HEK293 (cell line): ENCODE results near the gene C1QTNF12.

Experiments used
- CTCF ChIA-PET: fragments of 350-600 bp; formaldehyde crosslinking; extraction: SDS; loops from one replicate; lab custom pipeline; 2021; ENCODE audit warnings: antibody characterized with exemption; lab: Yijun Ruan, JAX
- POLR2A ChIA-PET: fragments of 300-600 bp; formaldehyde crosslinking; extraction: SDS; loops from one replicate; lab custom pipeline; 2020; ENCODE audit warnings: antibody characterized with exemption, inconsistent platforms; lab: Yijun Ruan, JAX
- H3K27ac ChIP-seq: fragments of 200-500 bp; sonication (Bioruptor generic); 2 replicates; pipeline ENCODE4 v1.5.1; 2014; ENCODE audit warnings: low read depth, low read length, control low read depth, inconsistent platforms; ENCODE audit errors: extremely low read depth
- H3K36me3 ChIP-seq, 2 experiments: fragments of 200-500 bp in 1 of 2; sonication (Bioruptor generic) in 1 of 2; 1 replicate in 1 of 2; 2 replicates in 1 of 2; pipeline ENCODE4 v1.5.1; 2014 to 2017; ENCODE audit warnings: inconsistent platforms in 2 of 2, low read length in 2 of 2; ENCODE audit not compliant: control insufficient read depth in 2 of 2, insufficient read depth in 1 of 2
- H3K4me1 ChIP-seq: fragments of 200-500 bp; sonication (Bioruptor generic); 2 replicates; pipeline ENCODE4 v1.5.1; 2014; ENCODE audit warnings: mild to moderate bottlenecking, low read length, inconsistent platforms; ENCODE audit not compliant: control insufficient read depth, insufficient read depth
- H3K4me3 ChIP-seq: 2 replicates; pipeline ENCODE4 v1.5.1; 2011; ENCODE audit warnings: low read depth, mild to moderate bottlenecking, control low read depth, low read length, moderate library complexity
- H3K9me3 ChIP-seq: fragments of 200-500 bp; sonication (Bioruptor generic); 2 replicates; pipeline ENCODE4 v1.5.1; 2014; ENCODE audit warnings: low read depth, low read length, inconsistent platforms; ENCODE audit not compliant: control insufficient read depth, insufficient read depth
- EGR2 ChIP-seq: fragments of 450-650 bp; formaldehyde crosslinking; IDR thresholded peaks from 2 replicates; pipeline ENCODE4 v1.5.1; 2016; ENCODE audit warnings: low read depth, missing biosample characterization, missing genetic modification characterization
- GFI1B ChIP-seq: fragments of 450-650 bp; formaldehyde crosslinking; IDR thresholded peaks from 2 replicates; pipeline ENCODE4 v1.5.1; 2016; ENCODE audit warnings: missing biosample characterization, missing genetic modification characterization
- GLIS2 ChIP-seq: fragments of 450-650 bp; formaldehyde crosslinking; IDR thresholded peaks from 2 replicates; pipeline ENCODE4 v1.5.1; 2016; ENCODE audit warnings: missing biosample characterization, missing genetic modification characterization
- KLF1 ChIP-seq: fragments of 450-650 bp; formaldehyde crosslinking; IDR thresholded peaks from 2 replicates; pipeline ENCODE4 v1.5.1; 2016; ENCODE audit warnings: missing biosample characterization, missing genetic modification characterization
- KLF10 ChIP-seq: fragments of 450-650 bp; IDR thresholded peaks from 2 replicates; pipeline ENCODE4 v1.5.1; 2018; ENCODE audit warnings: missing biosample characterization, mild to moderate bottlenecking, missing genetic modification characterization
- KLF16 ChIP-seq: fragments of 450-650 bp; formaldehyde crosslinking; IDR thresholded peaks from 2 replicates; pipeline ENCODE4 v1.5.1; 2017; ENCODE audit warnings: missing biosample characterization, missing genetic modification characterization
- KLF8 ChIP-seq: fragments of 450-650 bp; formaldehyde crosslinking; IDR thresholded peaks from 2 replicates; pipeline ENCODE4 v1.5.1; 2016; ENCODE audit warnings: missing biosample characterization, missing genetic modification characterization
- KLF9 ChIP-seq: fragments of 450-650 bp; formaldehyde crosslinking; IDR thresholded peaks from 2 replicates; pipeline ENCODE4 v1.5.1; 2016; ENCODE audit warnings: missing biosample characterization, missing genetic modification characterization, low read depth
- SCRT2 ChIP-seq: fragments of 450-650 bp; formaldehyde crosslinking; IDR thresholded peaks from 2 replicates; pipeline ENCODE4 v1.5.1; 2016; ENCODE audit warnings: missing biosample characterization, missing genetic modification characterization
- SP7 ChIP-seq: fragments of 450-650 bp; formaldehyde crosslinking; IDR thresholded peaks from 2 replicates; pipeline ENCODE4 v1.5.1; 2016; ENCODE audit warnings: missing biosample characterization, missing genetic modification characterization
- ZBTB17 ChIP-seq: fragments of 450-650 bp; formaldehyde crosslinking; IDR thresholded peaks from 2 replicates; pipeline ENCODE4 v1.5.1; 2016; ENCODE audit warnings: missing biosample characterization, missing genetic modification characterization
- ZEB2 ChIP-seq: fragments of 450-650 bp; formaldehyde crosslinking; IDR thresholded peaks from 2 replicates; pipeline ENCODE4 v1.5.1; 2016; ENCODE audit warnings: missing biosample characterization, missing genetic modification characterization
- ZFP3 ChIP-seq: fragments of 450-650 bp; formaldehyde crosslinking; IDR thresholded peaks from 2 replicates; pipeline ENCODE4 v1.5.1; 2016; ENCODE audit warnings: low read depth, missing biosample characterization, missing genetic modification characterization
- ZNF112 ChIP-seq: fragments of 450-650 bp; formaldehyde crosslinking; IDR thresholded peaks from 2 replicates; pipeline ENCODE4 v1.5.0; 2017; ENCODE audit warnings: missing biosample characterization, missing genetic modification characterization
- ZNF138 ChIP-seq: fragments of 450-650 bp; formaldehyde crosslinking; IDR thresholded peaks from 2 replicates; pipeline ENCODE4 v1.5.1; 2016; ENCODE audit warnings: missing biosample characterization, missing genetic modification characterization, borderline replicate concordance
- ZNF155 ChIP-seq: fragments of 450-650 bp; formaldehyde crosslinking; IDR thresholded peaks from 2 replicates; pipeline ENCODE4 v1.5.1; 2016; ENCODE audit warnings: missing biosample characterization, missing genetic modification characterization
- ZNF202 ChIP-seq: fragments of 450-650 bp; formaldehyde crosslinking; IDR thresholded peaks from 2 replicates; pipeline ENCODE4 v1.5.1; 2016; ENCODE audit warnings: missing biosample characterization, missing genetic modification characterization, borderline replicate concordance
- ZNF239 ChIP-seq: fragments of 450-650 bp; formaldehyde crosslinking; IDR thresholded peaks from 2 replicates; pipeline ENCODE4 v1.5.1; 2016; ENCODE audit warnings: missing biosample characterization, missing genetic modification characterization
- ZNF341 ChIP-seq: fragments of 450-650 bp; formaldehyde crosslinking; IDR thresholded peaks from 2 replicates; pipeline ENCODE4; 2016; ENCODE audit warnings: low read depth, missing biosample characterization, missing genetic modification characterization
- ZNF391 ChIP-seq: fragments of 450-650 bp; formaldehyde crosslinking; IDR thresholded peaks from 2 replicates; pipeline ENCODE4 v1.5.1; 2016; ENCODE audit warnings: low read depth, missing biosample characterization, missing genetic modification characterization, borderline replicate concordance
- ZNF521 ChIP-seq: fragments of 450-650 bp; formaldehyde crosslinking; IDR thresholded peaks from 2 replicates; pipeline ENCODE4 v1.5.1; 2017; ENCODE audit warnings: missing biosample characterization, mild to moderate bottlenecking, missing genetic modification characterization
- ZNF529 ChIP-seq: fragments of 450-650 bp; formaldehyde crosslinking; IDR thresholded peaks from 2 replicates; pipeline ENCODE4 v1.5.1; 2017; ENCODE audit warnings: missing genetic modification characterization, missing biosample characterization; ENCODE audit not compliant: insufficient replicate concordance
- ZNF561 ChIP-seq: fragments of 450-650 bp; IDR thresholded peaks from 2 replicates; pipeline ENCODE4 v1.5.1; 2018; ENCODE audit warnings: missing biosample characterization, missing genetic modification characterization, borderline replicate concordance
- ZNF621 ChIP-seq: fragments of 450-650 bp; formaldehyde crosslinking; IDR thresholded peaks from 2 replicates; pipeline ENCODE4 v1.5.1; 2017; ENCODE audit warnings: missing biosample characterization, missing genetic modification characterization
- ZNF624 ChIP-seq: fragments of 450-650 bp; formaldehyde crosslinking; IDR thresholded peaks from 2 replicates; pipeline ENCODE4 v1.5.1; 2017; ENCODE audit warnings: missing biosample characterization, missing genetic modification characterization
- ZNF701 ChIP-seq: fragments of 450-650 bp; formaldehyde crosslinking; IDR thresholded peaks from 2 replicates; pipeline ENCODE4 v1.5.1; 2016; ENCODE audit warnings: missing biosample characterization, missing genetic modification characterization

The C1QTNF12 gene

DNA sequence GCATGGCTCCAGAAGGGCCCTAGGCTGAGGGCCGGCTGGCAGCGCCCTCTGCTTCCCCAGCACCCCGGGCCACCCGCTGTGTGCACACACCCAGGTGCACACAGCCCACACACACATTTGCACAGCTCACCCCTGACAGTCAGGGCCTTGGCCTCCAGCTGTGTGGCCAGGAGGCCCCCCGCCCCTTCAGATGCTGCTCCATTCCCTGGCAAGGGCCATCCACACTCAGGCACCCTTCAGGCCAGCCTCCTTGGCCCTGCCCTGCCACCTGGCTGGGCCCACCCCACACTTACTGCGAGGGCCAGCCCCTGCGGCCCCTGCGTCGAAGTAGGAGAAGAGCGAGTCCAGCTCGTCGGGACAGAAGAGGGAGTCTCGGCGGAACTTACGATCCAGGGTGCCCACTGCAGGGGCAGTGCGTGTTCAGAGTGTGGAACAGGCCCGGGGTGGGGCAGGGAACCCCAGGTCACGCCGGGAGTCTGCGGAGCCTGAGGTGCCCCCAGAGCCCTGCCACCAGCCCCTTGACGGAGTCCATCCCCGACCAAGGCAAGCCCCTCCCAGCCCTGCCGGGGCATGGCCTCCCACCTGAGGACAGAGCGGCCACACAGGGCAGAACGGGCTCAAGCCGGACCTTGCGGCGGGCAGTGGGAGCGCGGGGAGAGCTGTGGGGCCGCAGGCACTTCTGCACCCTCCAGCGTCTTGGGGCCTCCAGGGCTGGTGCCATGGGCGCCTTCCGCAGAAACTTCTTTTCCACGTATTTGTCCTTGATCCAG lies 48.8 kb upstream of the C1QTNF12 start (continued):
- TF ChIP-seq ZNF138 (tag by site-specific recombination) (no peak), SCRT2 (tag by site-specific recombination) (no peak)

DNA sequence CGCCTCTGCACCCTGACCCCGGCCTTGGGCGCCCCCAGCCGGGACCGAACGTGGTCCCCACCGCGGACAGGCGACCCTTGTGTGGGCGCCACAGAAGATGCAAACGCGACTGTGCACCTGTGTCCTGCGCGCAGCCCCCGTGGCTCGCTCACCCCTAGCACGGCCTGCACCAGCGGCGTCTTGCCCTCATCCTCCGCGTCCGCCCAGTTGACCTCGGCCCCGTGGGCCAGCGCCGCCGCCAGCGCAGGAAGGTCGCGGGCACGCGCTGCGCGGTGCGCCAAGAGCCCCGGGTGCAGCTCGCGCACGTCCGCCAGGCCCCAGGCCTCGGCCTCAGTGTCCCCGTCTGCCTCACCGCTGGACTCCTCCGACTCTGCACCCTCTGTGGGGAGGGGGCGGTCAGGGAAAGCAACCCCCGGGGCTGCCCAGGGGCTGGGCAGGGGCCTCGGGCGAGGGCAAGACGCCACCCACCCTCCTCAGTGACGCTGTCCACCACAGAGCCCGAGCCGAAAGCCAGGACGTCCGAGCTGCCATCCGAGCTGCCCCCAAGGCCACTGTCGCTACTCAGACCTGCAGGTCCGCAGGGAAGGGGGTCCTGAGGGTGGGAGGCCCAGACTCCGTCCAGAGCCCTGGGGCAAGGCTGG lies 47.8 kb upstream of the C1QTNF12 start:
- Histone ChIP-seq H3K27ac (no peak overlapping the region), H3K9me3 (no peaks in the 10 kb centered on the region), H3K4me3 (no peak overlapping the region), H3K4me1 (no peaks in the 10 kb centered on the region), H3K36me3 (peaks cover 0 to 41% of the 10 kb centered on the region in 2 experiments; a peak in 1 of 3 replicates)
- ChIA-PET CTCF (interaction anchor here (1.0 kb wide), 1 partner anchor 305 kb away, joined by 3 read pairs; no protein-coding TSS in a partner anchor), POLR2A (no interaction called here)
- no peak for TF ChIP-seq ZNF521 (tag by site-specific recombination)
- no peak for TF ChIP-seq ZNF391 (tag by site-specific recombination)
- TF ChIP-seq ZNF239 (tag by site-specific recombination): no peak
- TF ChIP-seq ZNF624 (tag by site-specific recombination): no peak
- no peak for TF ChIP-seq GFI1B (tag by site-specific recombination)
- no peak for TF ChIP-seq SP7 (tag by site-specific recombination)
- no peak for TF ChIP-seq ZFP3 (tag by site-specific recombination)
- no peak for TF ChIP-seq ZNF155
- no peak for TF ChIP-seq GLIS2 (tag by site-specific recombination)
- no peak for TF ChIP-seq KLF9 (tag by site-specific recombination)
- no peak for TF ChIP-seq KLF1 (tag by site-specific recombination)
- TF ChIP-seq ZBTB17: no peak
- TF ChIP-seq ZNF341 (tag by site-specific recombination): no peak
- no peak for TF ChIP-seq ZNF529
- TF ChIP-seq ZNF112: no peak
- no peak for TF ChIP-seq KLF16 (tag by site-specific recombination)

DNA sequence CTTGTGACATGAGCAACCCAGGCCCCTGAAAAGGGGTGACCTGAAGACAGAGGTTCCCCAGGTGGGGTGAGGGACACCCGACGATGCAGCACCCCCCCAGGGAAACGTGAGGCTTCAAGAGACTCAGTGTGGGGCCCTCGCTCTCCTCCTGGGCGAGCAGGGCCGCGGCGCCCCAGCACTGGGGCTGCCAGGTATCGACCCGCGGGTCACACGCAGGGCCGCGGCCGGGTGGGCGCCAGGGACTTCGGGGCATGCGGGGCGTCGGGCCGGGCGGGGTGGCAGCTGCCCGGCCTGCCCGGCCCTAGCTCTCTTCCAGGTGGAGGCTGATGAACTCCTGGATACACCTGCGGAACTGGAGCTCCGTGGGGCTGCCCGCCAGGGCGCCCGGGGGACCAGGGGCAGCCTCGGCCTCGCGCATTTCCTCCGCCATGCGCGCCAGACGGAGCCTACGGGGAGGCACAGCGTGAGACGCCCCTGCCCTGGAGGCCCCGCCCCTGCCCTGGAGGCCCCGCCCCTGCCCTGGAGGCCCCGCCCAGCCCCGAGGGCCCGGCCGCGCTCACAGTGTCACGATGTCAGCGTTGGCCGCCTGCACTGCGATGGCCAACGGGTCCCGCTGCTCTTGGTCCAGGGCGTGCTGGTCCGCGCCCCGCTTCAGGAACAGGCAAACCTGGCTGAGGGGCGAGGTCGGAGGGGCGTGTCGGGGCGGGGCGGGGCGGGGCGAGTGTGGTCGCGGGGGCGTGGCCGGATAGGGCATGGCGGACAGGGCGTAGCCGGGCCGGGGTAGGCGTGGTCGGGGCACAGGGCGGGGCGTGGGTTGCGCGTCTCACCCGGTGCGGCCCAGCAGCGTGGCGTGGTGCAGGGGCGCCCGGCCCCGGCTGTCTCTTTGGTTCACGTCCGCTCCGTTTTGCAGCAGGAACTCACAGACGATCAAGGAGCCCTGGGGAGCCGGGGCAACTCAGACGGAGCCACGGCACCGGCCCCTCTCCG lies 47.0 kb upstream of the C1QTNF12 start:
- Histone ChIP-seq H3K4me3 (no peak overlapping the region), H3K27ac (no peak overlapping the region), H3K9me3 (no peaks in the 10 kb centered on the region), H3K4me1 (no peaks in the 10 kb centered on the region)
- ChIA-PET CTCF (interaction anchor here (4.3 kb wide), 1 partner anchor 174 kb away, joined by 76 read pairs; no protein-coding TSS in a partner anchor), POLR2A (no interaction called here)
- TF ChIP-seq ZEB2 (tag by site-specific recombination) (no peak), SCRT2 (tag by site-specific recombination) (no peak), EGR2 (no peak), KLF10 (tag by site-specific recombination) (peak; percentile 88), ZNF529 (no peak), ZNF138 (tag by site-specific recombination) (no peak), ZNF701 (no peak), GLIS2 (tag by site-specific recombination) (peak; percentile 28; the same call in 1 of the 2 replicates), ZNF561 (tag by site-specific recombination) (no peak), KLF8 (peak; percentile 98), ZNF202 (tag by site-specific recombination) (no peak), ZNF621 (tag by site-specific recombination) (no peak), KLF9 (tag by site-specific recombination) (peak; percentile 73), KLF1 (tag by site-specific recombination) (peak; percentile 92)
- TF ChIP-seq, all 188 proteins: peak for 5
- H3K36me3 ChIP-seq: peaks cover 0 to 41% of the 10 kb centered on the region in 2 experiments; a peak in 1 of 3 replicates
